WTC11 (cell line): Measurements from ENCODE around the gene PDIA2. TPM values are rescaled to one million over a fixed set of nuclear protein-coding genes. Genes with fewer than 3 reads are reported as not detected.

ENCODE experiments used
- ATAC-seq: fragments of 200-7000 bp; cut with Tn5 transposase; 2 replicates; pipeline ENCODE4 v1.10.0; 2021; ENCODE audit warnings: mild to moderate bottlenecking, moderate library complexity
- CTCF ChIA-PET: fragments of 300-600 bp; sonication (Branson Sonifier 250); formaldehyde crosslinking; loops from one replicate; lab custom pipeline; 2021; ENCODE audit warnings: antibody characterized with exemption; lab: Charles Lee
- POLR2A ChIA-PET: fragments of 350-600 bp; sonication (Branson Sonifier 250); formaldehyde crosslinking; loops from one replicate; lab custom pipeline; 2021; ENCODE audit warnings: antibody characterized with exemption; lab: Charles Lee
- DNase-seq: peaks from one replicate; pipeline ENCODE4 v3.0.0; 2021; ENCODE audit warnings: low spot score
- H3K27ac Mint-ChIP-seq: 2 replicates; pipeline ENCODE4 v1.8.0; 2021; ENCODE audit warnings: mixed read lengths
- H3K27me3 Mint-ChIP-seq: 2 replicates; pipeline ENCODE4 v1.8.0; 2021; ENCODE audit warnings: low read depth, mild to moderate bottlenecking, moderate library complexity, mixed read lengths
- H3K36me3 Mint-ChIP-seq: 2 replicates; pipeline ENCODE4 v1.8.0; 2021; ENCODE audit warnings: mixed read lengths
- H3K4me1 Mint-ChIP-seq: 2 replicates; pipeline ENCODE4 v1.8.0; 2022; ENCODE audit warnings: mixed read lengths
- H3K4me3 Mint-ChIP-seq: 2 replicates; pipeline ENCODE4 v1.8.0; 2021; ENCODE audit warnings: mild to moderate bottlenecking, moderate library complexity, mixed read lengths
- H3K9me3 Mint-ChIP-seq: 2 replicates; pipeline ENCODE4 v1.8.0; 2021; ENCODE audit warnings: mixed read lengths
- CREB1 ChIP-seq: sonication (generic); formaldehyde crosslinking; IDR thresholded peaks from 2 replicates; pipeline ENCODE4 v1.8.0; 2023; ENCODE audit warnings: mild to moderate bottlenecking, missing genetic modification reagents
- FOXK1 ChIP-seq: sonication (generic); formaldehyde crosslinking; IDR thresholded peaks from 2 replicates; pipeline ENCODE4 v1.8.0; 2022; ENCODE audit warnings: mild to moderate bottlenecking, moderate library complexity, missing genetic modification reagents
- HMGA2 ChIP-seq: fragments of 250-450 bp; sonication (Bioruptor Pico); IDR thresholded peaks from 2 replicates; pipeline ENCODE4 v1.4.0; 2021; ENCODE audit warnings: mild to moderate bottlenecking, moderate library complexity
- NFATC4 ChIP-seq: fragments of 250-450 bp; sonication (Bioruptor Pico); IDR thresholded peaks from 2 replicates; pipeline ENCODE4 v1.9.0; 2021; ENCODE audit warnings: mild to moderate bottlenecking
- RELA ChIP-seq: sonication (generic); formaldehyde crosslinking; IDR thresholded peaks from 2 replicates; pipeline ENCODE4 v1.8.1; 2022; ENCODE audit warnings: missing genetic modification reagents, mild to moderate bottlenecking, borderline replicate concordance
- RORB ChIP-seq: fragments of 250-450 bp; sonication (Bioruptor Pico); IDR thresholded peaks from 2 replicates; pipeline ENCODE4 v1.9.0; 2021; ENCODE audit warnings: mild to moderate bottlenecking
- SMAD4 ChIP-seq: sonication (generic); formaldehyde crosslinking; IDR thresholded peaks from 2 replicates; pipeline ENCODE4 v1.8.0; 2022; ENCODE audit warnings: mild to moderate bottlenecking, missing genetic modification reagents
- TEAD4 ChIP-seq: sonication (generic); formaldehyde crosslinking; IDR thresholded peaks from 2 replicates; pipeline ENCODE4 v1.8.0; 2022; ENCODE audit warnings: mild to moderate bottlenecking, missing genetic modification reagents
- ZNF138 ChIP-seq: sonication (generic); formaldehyde crosslinking; conservative IDR thresholded peaks from 2 replicates; pipeline ENCODE4 v1.8.1; 2022; ENCODE audit warnings: mild to moderate bottlenecking, moderate library complexity, missing genetic modification reagents
- ZNF219 ChIP-seq: sonication (generic); formaldehyde crosslinking; IDR thresholded peaks from 2 replicates; pipeline ENCODE4 v1.8.0; 2023; ENCODE audit warnings: missing genetic modification reagents, mild to moderate bottlenecking, borderline replicate concordance
- ZNF232 ChIP-seq: sonication (generic); formaldehyde crosslinking; IDR thresholded peaks from 2 replicates; pipeline ENCODE4 v1.8.0; 2022; ENCODE audit warnings: mild to moderate bottlenecking, missing genetic modification reagents
- ZNF263 ChIP-seq: sonication (generic); formaldehyde crosslinking; IDR thresholded peaks from 2 replicates; pipeline ENCODE4 v1.8.1; 2022; ENCODE audit warnings: low read depth, mild to moderate bottlenecking, moderate library complexity, missing genetic modification reagents
- ZNF317 ChIP-seq: sonication (generic); formaldehyde crosslinking; IDR thresholded peaks from 2 replicates; pipeline ENCODE4 v1.8.1; 2023; ENCODE audit warnings: low read depth, mild to moderate bottlenecking, moderate library complexity, missing genetic modification reagents, borderline replicate concordance
- ZNF416 ChIP-seq: fragments of 250-450 bp; sonication (Bioruptor Pico); IDR thresholded peaks from 2 replicates; pipeline ENCODE4 v1.9.0; 2021; ENCODE audit warnings: mild to moderate bottlenecking, inconsistent platforms
- total RNA-seq: library from RNA; stranded (reverse); gene quantifications from 3 replicates; pipeline ENCODE4 v1.2.3, GENCODE V29; 2021
- TF ChIP-seq, protein P1 (sequence below): sonication (generic); formaldehyde crosslinking; IDR thresholded peaks from 2 replicates; pipeline ENCODE4 v1.8.0; 2022; ENCODE audit warnings: missing genetic modification reagents
- TF ChIP-seq, protein P2 (sequence below): sonication (generic); formaldehyde crosslinking; IDR thresholded peaks from 2 replicates; pipeline ENCODE4 v1.8.0; 2023; ENCODE audit warnings: mild to moderate bottlenecking, missing genetic modification reagents

The PDIA2 gene
- total RNA-seq, 1 experiment from 2014 or later = 2.4 TPM

DNA sequence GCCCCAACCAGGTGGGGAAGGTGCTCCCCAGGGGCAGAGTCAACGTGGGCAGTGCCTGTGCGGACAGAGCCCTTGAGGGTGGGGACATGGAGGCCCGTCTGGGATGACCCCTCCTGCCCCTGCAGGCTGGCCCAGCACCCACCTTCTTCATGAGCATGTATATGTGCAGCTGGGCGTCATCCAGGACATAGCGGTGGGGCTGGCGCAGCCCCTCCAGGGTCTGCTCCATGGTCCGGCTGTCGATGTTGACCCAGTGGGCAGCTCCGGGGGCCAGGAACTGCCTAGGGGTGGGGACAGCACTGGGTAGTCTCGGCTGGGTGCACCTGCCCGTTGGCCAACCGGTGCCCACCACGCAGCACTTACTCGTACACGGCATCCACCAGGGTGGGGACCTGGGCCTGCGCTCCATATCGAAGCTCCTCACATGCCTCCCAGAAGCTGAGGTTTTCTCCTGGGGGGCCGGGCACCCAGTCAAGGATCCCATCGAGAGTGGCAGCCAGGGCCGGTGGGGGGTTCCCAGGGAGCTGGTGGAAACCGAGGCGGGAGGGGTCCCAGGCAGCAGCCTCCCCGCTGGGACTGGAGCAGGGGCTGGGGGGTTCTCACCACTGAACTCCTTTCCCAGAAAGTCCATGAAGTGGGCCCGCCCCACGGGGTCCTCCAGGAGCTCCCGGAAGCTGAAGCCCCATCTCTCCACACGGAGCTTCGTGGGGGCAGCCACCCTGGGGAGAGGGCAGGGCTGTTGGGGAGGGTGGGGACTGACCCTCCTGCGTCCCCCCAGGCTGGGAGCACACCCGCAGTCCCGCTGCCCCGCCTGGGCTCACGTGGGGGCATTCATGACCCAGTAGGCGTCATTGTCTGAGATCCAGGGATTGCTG lies 12.3 kb upstream of the PDIA2 start (continued):
- TF ChIP-seq, protein P1, sequence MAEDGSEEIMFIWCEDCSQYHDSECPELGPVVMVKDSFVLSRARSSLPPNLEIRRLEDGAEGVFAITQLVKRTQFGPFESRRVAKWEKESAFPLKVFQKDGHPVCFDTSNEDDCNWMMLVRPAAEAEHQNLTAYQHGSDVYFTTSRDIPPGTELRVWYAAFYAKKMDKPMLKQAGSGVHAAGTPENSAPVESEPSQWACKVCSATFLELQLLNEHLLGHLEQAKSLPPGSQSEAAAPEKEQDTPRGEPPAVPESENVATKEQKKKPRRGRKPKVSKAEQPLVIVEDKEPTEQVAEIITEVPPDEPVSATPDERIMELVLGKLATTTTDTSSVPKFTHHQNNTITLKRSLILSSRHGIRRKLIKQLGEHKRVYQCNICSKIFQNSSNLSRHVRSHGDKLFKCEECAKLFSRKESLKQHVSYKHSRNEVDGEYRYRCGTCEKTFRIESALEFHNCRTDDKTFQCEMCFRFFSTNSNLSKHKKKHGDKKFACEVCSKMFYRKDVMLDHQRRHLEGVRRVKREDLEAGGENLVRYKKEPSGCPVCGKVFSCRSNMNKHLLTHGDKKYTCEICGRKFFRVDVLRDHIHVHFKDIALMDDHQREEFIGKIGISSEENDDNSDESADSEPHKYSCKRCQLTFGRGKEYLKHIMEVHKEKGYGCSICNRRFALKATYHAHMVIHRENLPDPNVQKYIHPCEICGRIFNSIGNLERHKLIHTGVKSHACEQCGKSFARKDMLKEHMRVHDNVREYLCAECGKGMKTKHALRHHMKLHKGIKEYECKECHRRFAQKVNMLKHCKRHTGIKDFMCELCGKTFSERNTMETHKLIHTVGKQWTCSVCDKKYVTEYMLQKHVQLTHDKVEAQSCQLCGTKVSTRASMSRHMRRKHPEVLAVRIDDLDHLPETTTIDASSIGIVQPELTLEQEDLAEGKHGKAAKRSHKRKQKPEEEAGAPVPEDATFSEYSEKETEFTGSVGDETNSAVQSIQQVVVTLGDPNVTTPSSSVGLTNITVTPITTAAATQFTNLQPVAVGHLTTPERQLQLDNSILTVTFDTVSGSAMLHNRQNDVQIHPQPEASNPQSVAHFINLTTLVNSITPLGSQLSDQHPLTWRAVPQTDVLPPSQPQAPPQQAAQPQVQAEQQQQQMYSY = no peak
- no peak for TF ChIP-seq ZNF317 (CRISPR knock-in tag)
- no peak for TF ChIP-seq RELA (CRISPR knock-in tag)
- no peak for TF ChIP-seq ZNF219 (CRISPR knock-in tag)
- TF ChIP-seq ZNF138 = no peak
- TF ChIP-seq ZNF416 (CRISPR knock-in tag) = no peak
- TF ChIP-seq NFATC4 (CRISPR knock-in tag) = no peak
- no peak for TF ChIP-seq FOXK1 (CRISPR knock-in tag)
- no peak for TF ChIP-seq TEAD4
- no peak for TF ChIP-seq ZNF232 (CRISPR knock-in tag)

DNA sequence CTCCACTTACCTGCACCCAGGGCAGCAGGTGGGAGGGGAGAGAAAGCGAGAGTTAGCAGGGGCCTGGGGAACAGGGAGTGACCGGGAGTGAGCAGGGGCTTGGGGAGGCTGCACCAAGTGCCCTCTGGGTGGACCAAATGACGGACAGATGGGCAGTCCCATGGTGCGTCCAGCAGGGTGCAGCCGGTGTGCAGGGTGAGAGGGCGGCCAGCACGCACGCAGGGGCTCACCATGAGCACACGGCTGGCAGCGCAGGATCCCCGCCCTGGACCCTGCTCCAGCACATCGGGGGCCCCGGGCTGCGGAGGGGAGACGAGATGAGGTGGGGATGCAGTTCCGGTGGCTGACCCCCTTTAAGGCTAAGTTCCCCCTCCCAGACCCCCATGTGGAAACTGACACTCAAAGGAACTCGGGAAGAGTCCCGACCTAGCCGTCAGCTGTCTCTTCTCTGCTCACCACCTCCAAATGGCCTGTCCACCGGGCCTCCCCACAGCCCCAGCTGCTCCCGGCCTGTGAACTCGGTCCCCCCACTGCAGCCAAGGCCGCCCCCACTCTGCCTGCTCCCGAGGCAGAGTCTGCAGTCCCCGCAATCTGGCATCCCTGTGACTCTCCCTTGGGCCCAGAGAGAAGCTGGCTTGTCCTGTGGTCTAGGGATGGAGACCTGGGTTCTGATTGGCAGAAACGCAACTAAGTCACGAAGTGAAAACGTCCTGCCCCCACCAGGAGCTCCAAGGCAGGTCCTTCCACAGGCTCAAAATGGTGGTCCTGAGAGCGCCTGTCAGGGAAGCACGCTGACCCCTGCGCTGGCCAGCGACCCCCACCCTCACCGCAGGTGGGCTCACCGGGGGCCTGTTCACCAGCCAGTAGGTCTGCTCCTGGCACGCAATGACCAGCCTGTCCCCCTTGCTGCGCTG lies 10.1 kb upstream of the PDIA2 start:
- no peaks in the 10 kb centered on the region for H3K36me3 Mint-ChIP-seq
- ATAC-seq = no peak
- H3K27ac Mint-ChIP-seq = no peak overlapping the region
- TF ChIP-seq CREB1 (CRISPR knock-in tag) (no peak), HMGA2 (no peak), ZNF263 (CRISPR knock-in tag) (no peak), SMAD4 (CRISPR knock-in tag) (no peak)
- no peak overlapping the region for H3K4me3 Mint-ChIP-seq
- ChIA-PET POLR2A (no interaction called here), CTCF (no interaction called here)
- DNase-seq = no peak
- no peaks in the 10 kb centered on the region for H3K9me3 Mint-ChIP-seq
- H3K27me3 Mint-ChIP-seq = peaks cover 32% of the 10 kb centered on the region
- H3K4me1 Mint-ChIP-seq = no peaks in the 10 kb centered on the region

DNA sequence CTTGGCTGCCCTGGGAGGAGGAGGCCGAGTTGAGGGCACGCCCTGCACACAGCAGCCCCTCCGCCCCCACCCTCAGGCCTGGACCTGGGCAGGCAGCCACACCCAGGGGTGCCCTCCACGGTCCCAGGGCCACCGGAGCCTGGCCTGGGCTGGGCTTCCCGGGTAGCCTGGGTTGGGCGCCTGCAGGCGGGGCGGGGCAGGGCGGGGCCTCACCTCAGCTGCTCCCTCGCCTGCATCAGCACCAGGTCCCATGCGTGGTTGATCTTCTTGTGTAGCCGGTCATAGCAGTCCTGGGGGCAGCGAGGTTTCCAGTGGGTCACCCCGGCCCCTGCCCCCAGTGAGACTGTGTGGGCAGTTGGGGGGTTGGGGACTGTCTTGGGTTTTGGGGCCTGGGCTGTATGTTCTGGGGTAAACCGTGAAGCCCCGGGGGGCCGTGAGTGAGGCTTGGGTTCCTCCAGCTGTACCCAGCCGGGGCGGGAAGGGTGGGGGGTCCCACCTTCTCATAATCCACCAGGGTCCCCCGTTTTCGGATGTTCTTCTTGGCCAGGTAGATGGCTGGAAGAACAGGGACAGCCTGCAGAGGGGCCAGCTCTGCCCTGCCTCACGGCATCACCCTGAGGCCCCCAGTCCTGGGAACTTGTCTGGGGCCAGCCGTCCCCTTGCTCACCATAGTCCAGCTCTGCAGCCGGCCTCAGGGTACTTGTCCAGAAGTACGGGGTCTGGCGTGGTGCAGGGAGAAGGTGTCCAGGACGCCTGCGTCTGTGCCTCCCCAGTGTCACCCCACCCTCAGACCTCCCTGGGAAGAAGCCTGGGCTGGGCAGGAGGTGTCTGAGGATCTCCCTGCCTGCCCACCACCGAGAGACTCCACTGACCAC lies 9.2 kb upstream of the PDIA2 start:
- ATAC-seq = no peak
- Mint-ChIP-seq H3K9me3 (no peaks in the 10 kb centered on the region), H3K27ac (no peak overlapping the region), H3K4me3 (no peak overlapping the region), H3K27me3 (peaks cover 33% of the 10 kb centered on the region), H3K4me1 (no peaks in the 10 kb centered on the region)
- DNase-seq = no peak
- POLR2A ChIA-PET = interaction anchor here (0.6 kb wide), 1 partner anchor 40 kb away, joined by 3 read pairs; no protein-coding TSS in a partner anchor
- TF ChIP-seq CREB1 (CRISPR knock-in tag) (no peak), TEAD4 (no peak), RORB (CRISPR knock-in tag) (no peak)
- TF ChIP-seq, protein P2, sequence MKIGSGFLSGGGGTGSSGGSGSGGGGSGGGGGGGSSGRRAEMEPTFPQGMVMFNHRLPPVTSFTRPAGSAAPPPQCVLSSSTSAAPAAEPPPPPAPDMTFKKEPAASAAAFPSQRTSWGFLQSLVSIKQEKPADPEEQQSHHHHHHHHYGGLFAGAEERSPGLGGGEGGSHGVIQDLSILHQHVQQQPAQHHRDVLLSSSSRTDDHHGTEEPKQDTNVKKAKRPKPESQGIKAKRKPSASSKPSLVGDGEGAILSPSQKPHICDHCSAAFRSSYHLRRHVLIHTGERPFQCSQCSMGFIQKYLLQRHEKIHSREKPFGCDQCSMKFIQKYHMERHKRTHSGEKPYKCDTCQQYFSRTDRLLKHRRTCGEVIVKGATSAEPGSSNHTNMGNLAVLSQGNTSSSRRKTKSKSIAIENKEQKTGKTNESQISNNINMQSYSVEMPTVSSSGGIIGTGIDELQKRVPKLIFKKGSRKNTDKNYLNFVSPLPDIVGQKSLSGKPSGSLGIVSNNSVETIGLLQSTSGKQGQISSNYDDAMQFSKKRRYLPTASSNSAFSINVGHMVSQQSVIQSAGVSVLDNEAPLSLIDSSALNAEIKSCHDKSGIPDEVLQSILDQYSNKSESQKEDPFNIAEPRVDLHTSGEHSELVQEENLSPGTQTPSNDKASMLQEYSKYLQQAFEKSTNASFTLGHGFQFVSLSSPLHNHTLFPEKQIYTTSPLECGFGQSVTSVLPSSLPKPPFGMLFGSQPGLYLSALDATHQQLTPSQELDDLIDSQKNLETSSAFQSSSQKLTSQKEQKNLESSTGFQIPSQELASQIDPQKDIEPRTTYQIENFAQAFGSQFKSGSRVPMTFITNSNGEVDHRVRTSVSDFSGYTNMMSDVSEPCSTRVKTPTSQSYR (CRISPR knock-in tag) = no peak
- TF ChIP-seq, all 79 proteins: peak for 0
- no peaks in the 10 kb centered on the region for H3K36me3 Mint-ChIP-seq
- CTCF ChIA-PET = no interaction called here
